Pons (tissue), 1 donor: ENCODE results near the gene INO80E.
A peak's percentile ranks its signal among the peaks of the same experiment; 100 is the strongest.
"Not testable (repeated sequence)": the region's sequence is repeated elsewhere in the genome, so short reads cannot be mapped to it uniquely, and the experiment has no call there.

Experiments used
- DNase-seq: peaks from one replicate; pipeline ENCODE4 v3.0.0-alpha.2; 2016; ENCODE audit warnings: low spot score

The INO80E gene

GRCh38 chr16:30031477-30031918 lies 35.5 kb downstream of the INO80E start:
- no peak for DNase-seq

GRCh38 chr16:30032083-30032819 lies 36.2 kb downstream of the INO80E start:
- peak; percentile 56 for DNase-seq

- DNase-seq, result no peak
Observed at GRCh38 chr16:30033270-30033669, 37.2 kb downstream of the INO80E start.

- DNase-seq, result no peak
Observed at GRCh38 chr16:30040221-30040620, 44.2 kb downstream of the INO80E start.

- DNase-seq, result not testable (repeated sequence)
Observed at GRCh38 chr16:30040690-30041089, 44.6 kb downstream of the INO80E start.

- no peak for DNase-seq
Observed at GRCh38 chr16:30041841-30042240, 45.8 kb downstream of the INO80E start.

- no peak for DNase-seq
Observed at GRCh38 chr16:30046178-30046577, 50.1 kb downstream of the INO80E start.

GRCh38 chr16:30046588-30046987 lies 50.5 kb downstream of the INO80E start:
- no peak for DNase-seq

GRCh38 chr16:30049871-30050270 lies 53.8 kb downstream of the INO80E start:
- DNase-seq, result peak; percentile 58

GRCh38 chr16:30051518-30051917 lies 55.5 kb downstream of the INO80E start:
- DNase-seq, result no peak

- peak; percentile 54 for DNase-seq
Observed at GRCh38 chr16:30052671-30053372, 56.8 kb downstream of the INO80E start.

GRCh38 chr16:30053376-30054015 lies 57.5 kb downstream of the INO80E start:
- no peak for DNase-seq

- DNase-seq, result no peak
Observed at GRCh38 chr16:30054451-30054850, 58.4 kb downstream of the INO80E start.

GRCh38 chr16:30054959-30055553 lies 59.0 kb downstream of the INO80E start:
- no peak for DNase-seq
